Endothelial cell (in vitro differentiated cells): ENCODE data around the gene ANO4. TPM values are rescaled to one million over a fixed set of nuclear protein-coding genes. Genes with fewer than 3 reads are reported as not detected.

Source experiments
- DNase-seq: peaks from one replicate; pipeline ENCODE4 v3.0.0; 2021; ENCODE audit warnings: low spot score
- H3K27ac Mint-ChIP-seq: one replicate; pipeline ENCODE4 v1.8.0; 2021; ENCODE audit warnings: mixed read lengths, inconsistent platforms; ENCODE audit not compliant: unreplicated experiment
- H3K27me3 Mint-ChIP-seq: one replicate; pipeline ENCODE4 v1.8.0; 2021; ENCODE audit warnings: mild to moderate bottlenecking, moderate library complexity, mixed read lengths, inconsistent platforms; ENCODE audit not compliant: unreplicated experiment
- H3K36me3 Mint-ChIP-seq: one replicate; pipeline ENCODE4 v1.8.0; 2021; ENCODE audit warnings: mild to moderate bottlenecking, low read depth, mixed read lengths, inconsistent platforms; ENCODE audit not compliant: unreplicated experiment
- H3K4me1 Mint-ChIP-seq: one replicate; pipeline ENCODE4 v1.8.0; 2021; ENCODE audit warnings: mild to moderate bottlenecking, mixed read lengths, inconsistent platforms; ENCODE audit not compliant: unreplicated experiment
- H3K4me3 Mint-ChIP-seq: one replicate; pipeline ENCODE4 v1.8.0; 2021; ENCODE audit warnings: mild to moderate bottlenecking, mixed read lengths, inconsistent platforms; ENCODE audit not compliant: unreplicated experiment
- H3K9me3 Mint-ChIP-seq: one replicate; pipeline ENCODE4 v1.8.0; 2021; ENCODE audit warnings: mixed read lengths, inconsistent platforms; ENCODE audit not compliant: unreplicated experiment
- total RNA-seq: library from RNA; stranded (reverse); fragmentation: NEBNext Ultra II Directional; extraction: Animal tissue kit (Norgen Biotek cat#: 25700); gene quantifications from one replicate; pipeline ENCODE4 v1.2.1, GENCODE V29; 2021; ENCODE audit not compliant: unreplicated experiment
- TF ChIP-seq, protein P1 (sequence below): fragments of 200-600 bp; sonication (generic); IDR thresholded peaks from one replicate; pipeline ENCODE4 v1.5.0; 2021; ENCODE audit warnings: antibody characterized with exemption; ENCODE audit not compliant: unreplicated experiment

The ANO4 gene
- total RNA-seq, 1 donor from 2014 or later = 1.1 TPM

DNA sequence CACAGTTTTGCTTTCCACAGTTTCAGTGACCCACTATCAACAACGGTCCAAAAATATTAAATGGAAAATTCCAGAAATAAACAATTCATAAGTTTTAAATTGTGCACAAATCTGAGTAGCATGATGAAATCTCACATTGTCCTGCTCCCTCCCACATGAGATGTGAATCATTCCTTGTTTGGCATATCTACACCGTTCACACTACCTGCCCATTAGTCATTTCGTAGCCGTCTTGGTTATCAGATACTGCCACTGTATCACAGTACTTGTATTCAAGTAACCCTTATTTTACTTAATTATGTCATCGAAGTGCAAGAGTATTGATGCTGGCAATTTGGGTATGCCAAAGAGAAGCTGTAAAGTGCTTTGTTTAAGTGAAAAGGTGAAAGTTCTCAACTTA, 270.1 kb downstream of the ANO4 start:
- no peaks in the 10 kb centered on the region for H3K4me1 Mint-ChIP-seq
- no peaks in the 10 kb centered on the region for H3K27me3 Mint-ChIP-seq
- TF ChIP-seq, protein P1, sequence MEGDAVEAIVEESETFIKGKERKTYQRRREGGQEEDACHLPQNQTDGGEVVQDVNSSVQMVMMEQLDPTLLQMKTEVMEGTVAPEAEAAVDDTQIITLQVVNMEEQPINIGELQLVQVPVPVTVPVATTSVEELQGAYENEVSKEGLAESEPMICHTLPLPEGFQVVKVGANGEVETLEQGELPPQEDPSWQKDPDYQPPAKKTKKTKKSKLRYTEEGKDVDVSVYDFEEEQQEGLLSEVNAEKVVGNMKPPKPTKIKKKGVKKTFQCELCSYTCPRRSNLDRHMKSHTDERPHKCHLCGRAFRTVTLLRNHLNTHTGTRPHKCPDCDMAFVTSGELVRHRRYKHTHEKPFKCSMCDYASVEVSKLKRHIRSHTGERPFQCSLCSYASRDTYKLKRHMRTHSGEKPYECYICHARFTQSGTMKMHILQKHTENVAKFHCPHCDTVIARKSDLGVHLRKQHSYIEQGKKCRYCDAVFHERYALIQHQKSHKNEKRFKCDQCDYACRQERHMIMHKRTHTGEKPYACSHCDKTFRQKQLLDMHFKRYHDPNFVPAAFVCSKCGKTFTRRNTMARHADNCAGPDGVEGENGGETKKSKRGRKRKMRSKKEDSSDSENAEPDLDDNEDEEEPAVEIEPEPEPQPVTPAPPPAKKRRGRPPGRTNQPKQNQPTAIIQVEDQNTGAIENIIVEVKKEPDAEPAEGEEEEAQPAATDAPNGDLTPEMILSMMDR = no peak
- H3K36me3 Mint-ChIP-seq = no peaks in the 10 kb centered on the region
- no peak for DNase-seq
- H3K9me3 Mint-ChIP-seq = no peaks in the 10 kb centered on the region
- no peak overlapping the region for H3K4me3 Mint-ChIP-seq
- H3K27ac Mint-ChIP-seq = no peak overlapping the region

DNA sequence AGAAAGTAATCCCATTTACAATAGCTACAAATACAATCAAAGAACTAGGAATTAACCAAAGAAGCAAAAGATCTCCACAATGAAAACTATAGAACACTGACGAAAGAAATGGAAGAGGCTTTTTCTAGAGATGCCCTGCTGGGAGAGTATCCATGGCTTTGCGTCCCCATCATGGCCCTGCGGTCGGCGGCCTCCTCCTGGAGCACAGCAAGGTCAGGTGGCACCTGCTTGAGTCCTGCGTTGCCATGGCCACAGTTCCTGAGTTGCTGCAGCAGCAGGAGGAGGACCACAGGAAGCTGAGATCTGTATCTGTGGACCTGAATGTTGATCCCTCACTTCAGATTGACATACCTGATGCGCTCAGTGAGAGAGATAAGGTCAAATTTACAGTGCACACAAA, 271.9 kb downstream of the ANO4 start:
- Mint-ChIP-seq H3K27ac (no peak overlapping the region), H3K36me3 (no peaks in the 10 kb centered on the region), H3K27me3 (no peaks in the 10 kb centered on the region), H3K4me1 (no peaks in the 10 kb centered on the region), H3K4me3 (no peak overlapping the region), H3K9me3 (no peaks in the 10 kb centered on the region)
- no peak for DNase-seq
- TF ChIP-seq, protein P1 = no peak

DNA sequence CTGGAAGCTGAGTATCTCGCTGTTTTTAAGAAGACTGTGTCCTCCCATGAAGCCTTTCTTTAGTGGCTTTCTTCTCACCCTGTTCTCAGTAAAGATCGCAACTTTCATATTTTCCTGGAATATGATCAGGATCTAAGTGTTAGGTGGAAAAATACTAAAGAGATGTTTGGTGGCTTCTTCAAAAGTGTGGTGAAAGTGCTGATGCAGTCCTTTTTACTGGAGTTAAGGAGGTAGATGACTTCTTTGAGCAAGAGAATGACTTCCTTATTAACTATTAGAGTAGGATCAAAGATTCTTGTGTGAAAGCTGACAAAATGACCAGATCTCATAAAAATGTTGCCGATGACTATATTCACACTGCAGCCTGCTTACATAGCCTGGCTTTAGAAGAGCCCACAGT, 273.8 kb downstream of the ANO4 start:
- Mint-ChIP-seq H3K4me3 (no peak overlapping the region), H3K4me1 (no peaks in the 10 kb centered on the region), H3K27ac (no peak overlapping the region), H3K36me3 (no peaks in the 10 kb centered on the region), H3K27me3 (no peaks in the 10 kb centered on the region), H3K9me3 (no peaks in the 10 kb centered on the region)
- DNase-seq = no peak
- TF ChIP-seq, protein P1 = no peak

DNA sequence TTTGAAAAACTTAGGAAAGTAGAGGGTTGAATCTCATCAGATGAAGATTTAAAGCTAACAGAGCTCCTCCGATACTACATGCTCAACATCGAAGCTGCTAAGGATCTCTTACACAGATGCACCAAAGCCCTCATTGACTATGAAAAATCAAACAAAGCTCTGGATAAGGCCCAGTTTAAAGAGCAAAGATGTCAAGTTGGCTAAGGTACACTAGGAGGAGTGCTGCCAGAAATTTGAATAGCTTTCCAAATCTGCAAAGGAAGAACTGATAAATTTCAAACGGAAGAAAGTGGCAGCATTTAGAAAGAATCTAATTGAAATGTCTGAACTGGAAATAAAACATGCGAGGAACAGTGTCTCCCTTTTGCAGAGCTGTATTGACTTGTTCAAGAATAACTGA, 274.3 kb downstream of the ANO4 start:
- Mint-ChIP-seq H3K9me3 (no peaks in the 10 kb centered on the region), H3K27me3 (no peaks in the 10 kb centered on the region), H3K27ac (no peak overlapping the region), H3K4me1 (no peaks in the 10 kb centered on the region), H3K36me3 (no peaks in the 10 kb centered on the region), H3K4me3 (no peak overlapping the region)
- TF ChIP-seq, protein P1 = no peak
- DNase-seq = no peak

DNA sequence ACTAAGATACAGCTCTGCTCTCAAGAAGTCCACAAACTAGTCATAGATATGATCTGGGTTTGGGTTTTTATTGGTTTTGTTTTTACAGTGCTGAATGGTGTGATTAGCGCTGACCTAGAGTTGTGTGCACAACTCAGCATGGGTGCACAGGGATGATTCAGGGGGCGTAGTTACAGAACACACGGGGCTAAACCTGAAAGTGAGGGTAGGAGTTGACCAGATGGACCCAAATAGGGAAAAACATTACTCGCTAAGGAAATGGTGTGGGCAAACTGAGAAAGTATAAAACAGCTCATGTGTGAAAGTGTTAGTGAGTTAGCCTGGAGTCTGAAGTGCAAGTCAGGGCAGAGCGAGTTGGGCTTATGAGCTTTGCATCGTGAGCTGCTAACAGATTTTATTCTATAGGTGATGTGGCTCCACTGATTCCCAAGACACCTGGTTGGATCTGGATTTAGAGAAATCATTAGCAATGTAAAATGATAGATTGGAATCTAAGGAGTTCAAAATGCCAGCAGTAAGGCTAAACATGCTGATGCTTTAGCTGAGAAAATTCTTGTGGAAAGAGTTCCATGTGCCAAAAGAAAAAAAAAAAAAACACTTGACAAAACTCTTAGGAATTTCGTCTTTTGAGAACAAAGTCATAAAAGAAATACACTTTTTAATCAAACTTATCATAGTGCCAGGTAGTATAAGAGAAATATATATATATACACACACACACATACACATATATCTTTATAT, 280.5 kb downstream of the ANO4 start:
- Mint-ChIP-seq H3K27ac (no peak overlapping the region), H3K27me3 (no peaks in the 10 kb centered on the region)

More for the DNA sequence above, 280.5 kb downstream of the ANO4 start:
- TF ChIP-seq, protein P1 = no peak
- no peak overlapping the region for H3K4me3 Mint-ChIP-seq
- no peak for DNase-seq
- H3K9me3 Mint-ChIP-seq = no peaks in the 10 kb centered on the region
- peaks cover 23% of the 10 kb centered on the region for H3K4me1 Mint-ChIP-seq
- H3K36me3 Mint-ChIP-seq = no peaks in the 10 kb centered on the region
